Measurements from ENCODE around the gene REXO5. TPM values are rescaled to one million over a fixed set of nuclear protein-coding genes. Genes with fewer than 3 reads are reported as not detected.
"Not testable (repeated sequence)": the region's sequence is repeated elsewhere in the genome, so short reads cannot be mapped to it uniquely, and the experiment has no call there.

REXO5 gene
- total and polyA plus RNA-seq, 2 experiments from 2014 or later: 10.2 to 22.5 TPM

DNA sequence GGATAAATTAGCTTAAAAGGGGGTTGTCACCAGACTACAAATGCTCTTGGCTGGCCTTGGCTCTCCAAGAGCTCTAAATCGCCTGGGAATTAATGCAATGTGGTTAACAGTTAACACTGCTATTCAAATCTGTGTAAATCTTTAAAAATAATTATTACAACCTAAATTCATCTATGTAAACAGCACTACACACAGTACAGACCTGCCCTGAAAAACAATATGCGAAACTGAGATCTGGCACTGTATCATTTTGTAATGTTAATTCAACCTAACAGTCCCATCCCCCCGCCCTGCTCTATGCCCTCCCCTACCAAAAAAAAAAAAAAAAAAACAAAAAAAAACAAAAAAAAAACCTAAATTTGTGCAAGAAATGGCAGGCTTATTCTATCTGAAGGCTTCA, 52.9 kb downstream of the REXO5 start:
- DNase-seq (ENCODE audit: low read depth in 1 of 2, low spot score in 1 of 2): no peak
- H3K36me3 ChIP-seq: no peaks in the 10 kb centered on the region
- no peak overlapping the region for H3K4me3 ChIP-seq
- H3K4me1 ChIP-seq (ENCODE audit: low read depth): peaks cover 25% of the 10 kb centered on the region
- H3K9me3 ChIP-seq (ENCODE audit: low read depth): no peaks in the 10 kb centered on the region
- TF ChIP-seq, protein P1, sequence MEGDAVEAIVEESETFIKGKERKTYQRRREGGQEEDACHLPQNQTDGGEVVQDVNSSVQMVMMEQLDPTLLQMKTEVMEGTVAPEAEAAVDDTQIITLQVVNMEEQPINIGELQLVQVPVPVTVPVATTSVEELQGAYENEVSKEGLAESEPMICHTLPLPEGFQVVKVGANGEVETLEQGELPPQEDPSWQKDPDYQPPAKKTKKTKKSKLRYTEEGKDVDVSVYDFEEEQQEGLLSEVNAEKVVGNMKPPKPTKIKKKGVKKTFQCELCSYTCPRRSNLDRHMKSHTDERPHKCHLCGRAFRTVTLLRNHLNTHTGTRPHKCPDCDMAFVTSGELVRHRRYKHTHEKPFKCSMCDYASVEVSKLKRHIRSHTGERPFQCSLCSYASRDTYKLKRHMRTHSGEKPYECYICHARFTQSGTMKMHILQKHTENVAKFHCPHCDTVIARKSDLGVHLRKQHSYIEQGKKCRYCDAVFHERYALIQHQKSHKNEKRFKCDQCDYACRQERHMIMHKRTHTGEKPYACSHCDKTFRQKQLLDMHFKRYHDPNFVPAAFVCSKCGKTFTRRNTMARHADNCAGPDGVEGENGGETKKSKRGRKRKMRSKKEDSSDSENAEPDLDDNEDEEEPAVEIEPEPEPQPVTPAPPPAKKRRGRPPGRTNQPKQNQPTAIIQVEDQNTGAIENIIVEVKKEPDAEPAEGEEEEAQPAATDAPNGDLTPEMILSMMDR (IDR thresholded peaks at IDR 0.05; ENCODE audit: low read depth, low read length): no peak
- no peak overlapping the region for H3K27ac ChIP-seq
- no peaks in the 10 kb centered on the region for H3K27me3 ChIP-seq

DNA sequence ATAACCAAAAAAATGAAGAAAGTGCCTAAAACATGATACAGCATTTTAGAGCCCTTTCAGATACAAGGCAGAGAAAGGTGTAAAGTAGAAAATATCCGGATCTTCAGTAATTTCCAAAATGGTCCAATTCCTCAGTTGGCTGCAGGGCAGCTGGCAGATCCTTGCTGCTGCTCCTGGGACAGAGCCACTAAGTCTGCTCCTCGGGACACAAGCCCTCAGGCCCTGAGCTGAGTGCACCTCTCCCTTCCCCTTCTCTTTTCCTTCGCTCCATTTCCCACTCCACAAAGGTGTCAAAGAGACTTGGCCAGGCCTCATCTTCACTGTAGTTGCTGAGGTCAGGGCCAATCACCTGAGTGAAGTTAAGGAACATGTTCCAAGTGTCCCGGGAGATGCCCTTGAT, 53.4 kb downstream of the REXO5 start:
- DNase-seq (ENCODE audit: low read depth in 1 of 2, low spot score in 1 of 2): no peak
- Histone ChIP-seq H3K9me3 (ENCODE audit: low read depth) (no peaks in the 10 kb centered on the region), H3K4me1 (ENCODE audit: low read depth) (peaks cover 24% of the 10 kb centered on the region), H3K4me3 (no peak overlapping the region), H3K36me3 (no peaks in the 10 kb centered on the region), H3K27ac (peak overlapping the region; percentile 39), H3K27me3 (no peaks in the 10 kb centered on the region)
- TF ChIP-seq, protein P1 (IDR thresholded peaks at IDR 0.05; ENCODE audit: low read depth, low read length): no peak

DNA sequence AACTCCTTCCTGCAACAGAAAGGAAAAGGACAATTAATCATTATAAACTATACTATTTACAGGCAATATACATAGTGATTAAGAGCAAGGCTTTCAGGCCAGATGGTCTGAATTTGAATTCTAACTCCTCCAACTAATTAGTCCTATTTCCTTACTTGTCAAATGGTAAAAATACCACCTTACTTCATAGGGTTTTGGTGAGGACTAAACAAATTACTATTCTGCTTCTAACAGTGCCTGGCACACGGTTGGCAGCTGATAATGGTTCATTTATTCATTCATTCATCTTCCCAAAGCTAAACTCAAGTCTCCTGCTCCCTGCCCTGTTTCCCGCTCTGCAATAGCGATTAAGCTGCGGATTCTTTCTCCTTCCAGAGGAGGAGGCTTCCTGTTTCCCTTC, 54.0 kb downstream of the REXO5 start:
- Histone ChIP-seq H3K27ac (peak overlapping the region; percentile 39), H3K27me3 (no peaks in the 10 kb centered on the region), H3K36me3 (no peaks in the 10 kb centered on the region)

DNA sequence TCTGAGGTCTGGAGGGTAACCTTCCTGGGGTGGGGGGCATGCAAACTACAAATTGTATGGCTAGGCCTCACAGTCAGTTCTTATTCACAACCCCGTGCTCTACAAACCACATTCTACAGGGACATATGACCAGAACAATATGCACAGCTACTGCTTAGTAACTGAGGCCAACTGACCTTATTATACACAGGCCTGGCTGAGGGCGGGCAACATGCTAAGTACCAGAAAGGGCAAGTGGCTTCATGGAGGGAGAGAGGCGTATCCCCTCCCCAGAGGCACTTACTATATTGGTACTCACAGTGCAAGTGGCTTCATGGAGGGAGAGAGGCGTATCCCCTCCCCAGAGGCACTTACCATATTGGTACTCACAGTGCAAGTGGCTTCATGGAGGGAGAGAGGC, 54.7 kb downstream of the REXO5 start:
- not testable (repeated sequence) for H3K4me3 ChIP-seq; H3K9me3 ChIP-seq (ENCODE audit: low read depth); H3K36me3 ChIP-seq; DNase-seq (ENCODE audit: low read depth in 1 of 2, low spot score in 1 of 2); H3K27me3 ChIP-seq
- peaks cover 36% of the 10 kb centered on the region for H3K4me1 ChIP-seq (ENCODE audit: low read depth)
- peak overlapping the region; percentile 30 for H3K27ac ChIP-seq

More for the DNA sequence above, 54.0 kb downstream of the REXO5 start:
- Histone ChIP-seq H3K4me3 (no peak overlapping the region), H3K4me1 (ENCODE audit: low read depth) (peaks cover 30% of the 10 kb centered on the region), H3K9me3 (ENCODE audit: low read depth) (no peaks in the 10 kb centered on the region)
- no peak for DNase-seq (ENCODE audit: low read depth in 1 of 2, low spot score in 1 of 2)
- TF ChIP-seq, protein P1 (IDR thresholded peaks at IDR 0.05; ENCODE audit: low read depth, low read length): no peak

DNA sequence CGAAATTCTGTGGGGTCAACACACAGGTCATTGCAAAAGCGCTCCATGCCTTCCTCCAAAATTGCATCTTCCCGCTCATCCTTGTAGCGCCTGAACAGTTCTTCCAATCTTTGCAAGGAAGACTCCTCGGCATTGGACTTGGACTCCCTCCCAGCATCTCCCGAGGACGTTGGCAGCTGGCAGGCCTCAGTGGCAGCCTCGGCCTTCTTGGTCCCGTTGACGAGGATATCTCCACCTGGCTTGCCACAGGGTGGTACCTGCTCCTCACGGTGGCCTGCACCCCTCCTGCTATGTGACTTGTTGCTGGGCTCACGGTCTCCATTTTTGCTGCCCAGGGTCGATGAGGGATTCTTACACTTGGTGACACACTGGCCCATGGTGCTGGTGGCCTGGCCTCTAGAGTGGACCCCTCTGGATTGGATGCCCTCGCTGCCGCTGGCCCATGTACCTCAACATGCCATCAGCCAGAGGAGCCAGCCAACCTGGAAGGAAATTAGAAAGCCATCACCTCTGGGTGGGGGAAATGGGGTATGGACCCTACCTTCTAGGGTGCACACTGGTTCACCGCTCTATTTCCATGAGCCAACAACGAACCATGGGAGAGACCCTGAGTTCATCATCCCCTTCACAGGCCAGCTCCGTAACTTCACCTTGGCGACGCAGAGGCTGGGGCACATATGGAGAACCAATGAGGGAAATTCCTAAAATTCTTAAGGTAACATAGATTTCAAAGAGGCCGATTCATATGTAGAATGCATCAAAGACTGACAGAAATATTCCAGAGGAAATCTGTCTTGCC, 56.0 kb downstream of the REXO5 start:
- Histone ChIP-seq H3K9me3 (ENCODE audit: low read depth) (no peaks in the 10 kb centered on the region), H3K4me3 (no peak overlapping the region), H3K36me3 (no peaks in the 10 kb centered on the region), H3K27ac (no peak overlapping the region), H3K4me1 (ENCODE audit: low read depth) (peaks cover 41% of the 10 kb centered on the region), H3K27me3 (no peaks in the 10 kb centered on the region)
- TF ChIP-seq, protein P1 (IDR thresholded peaks at IDR 0.05; ENCODE audit: low read depth, low read length): no peak
- DNase-seq (ENCODE audit: low read depth in 1 of 2, low spot score in 1 of 2): no peak

DNA sequence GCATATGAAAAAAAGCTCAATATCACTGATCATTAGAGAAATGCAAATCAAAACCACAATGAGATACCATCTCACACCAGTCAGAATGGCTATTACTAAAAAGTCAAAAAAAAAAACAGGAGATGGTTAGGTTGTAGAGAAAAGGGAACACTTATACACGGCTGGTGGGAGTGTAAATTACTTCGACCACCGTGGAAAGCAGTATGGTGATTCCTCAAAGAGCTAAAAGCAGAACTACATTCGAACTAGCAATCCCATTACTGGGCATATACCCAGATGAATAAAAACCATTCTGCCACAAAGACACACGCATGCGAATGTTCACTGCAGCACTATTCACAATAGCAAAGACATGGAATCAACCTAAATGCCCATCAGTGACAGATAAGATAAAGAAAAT, 58.0 kb downstream of the REXO5 start:
- H3K27ac ChIP-seq; H3K27me3 ChIP-seq; H3K9me3 ChIP-seq (ENCODE audit: low read depth): not testable (repeated sequence)

More for the DNA sequence above, 58.0 kb downstream of the REXO5 start:
- H3K4me3 ChIP-seq; H3K36me3 ChIP-seq; DNase-seq (ENCODE audit: low read depth in 1 of 2, low spot score in 1 of 2): not testable (repeated sequence)
- peaks cover 39% of the 10 kb centered on the region for H3K4me1 ChIP-seq (ENCODE audit: low read depth)
